ENCODE measurements around the gene FRAS1. TPM values are rescaled to one million over a fixed set of nuclear protein-coding genes. Genes with fewer than 3 reads are reported as not detected.

FRAS1 gene
- total and polyA plus RNA-seq, 2 of the 8 experiments (the other 6 are each of a cell fraction or from before 2014, with no cell fraction given) = 38.5 to 109 TPM

GRCh38 chr4:78379991-78380729, 323.0 kb downstream of the FRAS1 start (continued):
- TF ChIP-seq EZH2 (IDR thresholded peaks at IDR 0.05; ENCODE audit: low read depth, low read length, severe bottlenecking) (no peak), SP4 (IDR thresholded peaks at IDR 0.05; ENCODE audit: low read length) (no peak), KDM1A (IDR thresholded peaks at IDR 0.05; ENCODE audit: borderline replicate concordance, low read length) (no peak), ASH2L (IDR thresholded peaks at IDR 0.05; ENCODE audit: low read length) (no peak), CEBPB (IDR thresholded peaks at IDR 0.05; ENCODE audit: low read depth, low read length) (no peak), BACH1 (IDR thresholded peaks at IDR 0.05; ENCODE audit: low read length) (no peak)
- TF ChIP-seq, protein P1, sequence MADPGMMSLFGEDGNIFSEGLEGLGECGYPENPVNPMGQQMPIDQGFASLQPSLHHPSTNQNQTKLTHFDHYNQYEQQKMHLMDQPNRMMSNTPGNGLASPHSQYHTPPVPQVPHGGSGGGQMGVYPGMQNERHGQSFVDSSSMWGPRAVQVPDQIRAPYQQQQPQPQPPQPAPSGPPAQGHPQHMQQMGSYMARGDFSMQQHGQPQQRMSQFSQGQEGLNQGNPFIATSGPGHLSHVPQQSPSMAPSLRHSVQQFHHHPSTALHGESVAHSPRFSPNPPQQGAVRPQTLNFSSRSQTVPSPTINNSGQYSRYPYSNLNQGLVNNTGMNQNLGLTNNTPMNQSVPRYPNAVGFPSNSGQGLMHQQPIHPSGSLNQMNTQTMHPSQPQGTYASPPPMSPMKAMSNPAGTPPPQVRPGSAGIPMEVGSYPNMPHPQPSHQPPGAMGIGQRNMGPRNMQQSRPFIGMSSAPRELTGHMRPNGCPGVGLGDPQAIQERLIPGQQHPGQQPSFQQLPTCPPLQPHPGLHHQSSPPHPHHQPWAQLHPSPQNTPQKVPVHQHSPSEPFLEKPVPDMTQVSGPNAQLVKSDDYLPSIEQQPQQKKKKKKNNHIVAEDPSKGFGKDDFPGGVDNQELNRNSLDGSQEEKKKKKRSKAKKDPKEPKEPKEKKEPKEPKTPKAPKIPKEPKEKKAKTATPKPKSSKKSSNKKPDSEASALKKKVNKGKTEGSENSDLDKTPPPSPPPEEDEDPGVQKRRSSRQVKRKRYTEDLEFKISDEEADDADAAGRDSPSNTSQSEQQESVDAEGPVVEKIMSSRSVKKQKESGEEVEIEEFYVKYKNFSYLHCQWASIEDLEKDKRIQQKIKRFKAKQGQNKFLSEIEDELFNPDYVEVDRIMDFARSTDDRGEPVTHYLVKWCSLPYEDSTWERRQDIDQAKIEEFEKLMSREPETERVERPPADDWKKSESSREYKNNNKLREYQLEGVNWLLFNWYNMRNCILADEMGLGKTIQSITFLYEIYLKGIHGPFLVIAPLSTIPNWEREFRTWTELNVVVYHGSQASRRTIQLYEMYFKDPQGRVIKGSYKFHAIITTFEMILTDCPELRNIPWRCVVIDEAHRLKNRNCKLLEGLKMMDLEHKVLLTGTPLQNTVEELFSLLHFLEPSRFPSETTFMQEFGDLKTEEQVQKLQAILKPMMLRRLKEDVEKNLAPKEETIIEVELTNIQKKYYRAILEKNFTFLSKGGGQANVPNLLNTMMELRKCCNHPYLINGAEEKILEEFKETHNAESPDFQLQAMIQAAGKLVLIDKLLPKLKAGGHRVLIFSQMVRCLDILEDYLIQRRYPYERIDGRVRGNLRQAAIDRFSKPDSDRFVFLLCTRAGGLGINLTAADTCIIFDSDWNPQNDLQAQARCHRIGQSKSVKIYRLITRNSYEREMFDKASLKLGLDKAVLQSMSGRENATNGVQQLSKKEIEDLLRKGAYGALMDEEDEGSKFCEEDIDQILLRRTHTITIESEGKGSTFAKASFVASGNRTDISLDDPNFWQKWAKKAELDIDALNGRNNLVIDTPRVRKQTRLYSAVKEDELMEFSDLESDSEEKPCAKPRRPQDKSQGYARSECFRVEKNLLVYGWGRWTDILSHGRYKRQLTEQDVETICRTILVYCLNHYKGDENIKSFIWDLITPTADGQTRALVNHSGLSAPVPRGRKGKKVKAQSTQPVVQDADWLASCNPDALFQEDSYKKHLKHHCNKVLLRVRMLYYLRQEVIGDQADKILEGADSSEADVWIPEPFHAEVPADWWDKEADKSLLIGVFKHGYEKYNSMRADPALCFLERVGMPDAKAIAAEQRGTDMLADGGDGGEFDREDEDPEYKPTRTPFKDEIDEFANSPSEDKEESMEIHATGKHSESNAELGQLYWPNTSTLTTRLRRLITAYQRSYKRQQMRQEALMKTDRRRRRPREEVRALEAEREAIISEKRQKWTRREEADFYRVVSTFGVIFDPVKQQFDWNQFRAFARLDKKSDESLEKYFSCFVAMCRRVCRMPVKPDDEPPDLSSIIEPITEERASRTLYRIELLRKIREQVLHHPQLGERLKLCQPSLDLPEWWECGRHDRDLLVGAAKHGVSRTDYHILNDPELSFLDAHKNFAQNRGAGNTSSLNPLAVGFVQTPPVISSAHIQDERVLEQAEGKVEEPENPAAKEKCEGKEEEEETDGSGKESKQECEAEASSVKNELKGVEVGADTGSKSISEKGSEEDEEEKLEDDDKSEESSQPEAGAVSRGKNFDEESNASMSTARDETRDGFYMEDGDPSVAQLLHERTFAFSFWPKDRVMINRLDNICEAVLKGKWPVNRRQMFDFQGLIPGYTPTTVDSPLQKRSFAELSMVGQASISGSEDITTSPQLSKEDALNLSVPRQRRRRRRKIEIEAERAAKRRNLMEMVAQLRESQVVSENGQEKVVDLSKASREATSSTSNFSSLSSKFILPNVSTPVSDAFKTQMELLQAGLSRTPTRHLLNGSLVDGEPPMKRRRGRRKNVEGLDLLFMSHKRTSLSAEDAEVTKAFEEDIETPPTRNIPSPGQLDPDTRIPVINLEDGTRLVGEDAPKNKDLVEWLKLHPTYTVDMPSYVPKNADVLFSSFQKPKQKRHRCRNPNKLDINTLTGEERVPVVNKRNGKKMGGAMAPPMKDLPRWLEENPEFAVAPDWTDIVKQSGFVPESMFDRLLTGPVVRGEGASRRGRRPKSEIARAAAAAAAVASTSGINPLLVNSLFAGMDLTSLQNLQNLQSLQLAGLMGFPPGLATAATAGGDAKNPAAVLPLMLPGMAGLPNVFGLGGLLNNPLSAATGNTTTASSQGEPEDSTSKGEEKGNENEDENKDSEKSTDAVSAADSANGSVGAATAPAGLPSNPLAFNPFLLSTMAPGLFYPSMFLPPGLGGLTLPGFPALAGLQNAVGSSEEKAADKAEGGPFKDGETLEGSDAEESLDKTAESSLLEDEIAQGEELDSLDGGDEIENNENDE (IDR thresholded peaks at IDR 0.05; ENCODE audit: insufficient replicate concordance, low read length) = no peak

Data from H1 (cell line).